MM.1S (cell line): ENCODE results near the gene FAHD2A.
"Not testable (repeated sequence)": the region's sequence is repeated elsewhere in the genome, so short reads cannot be mapped to it uniquely, and the experiment has no call there.

Experiments
- DNase-seq: peaks from one replicate; pipeline ENCODE4 v3.0.0-alpha.2; 2015
- H2AFZ ChIP-seq: fragments of 300-600 bp; sonication (generic); 2 replicates; pipeline ENCODE4 v1.6.0; 2016; ENCODE audit warnings: antibody characterized with exemption, low read length
- H3F3A ChIP-seq: fragments of 300-600 bp; sonication (generic); 2 replicates; pipeline ENCODE4 v1.6.1; 2016; ENCODE audit warnings: mild to moderate bottlenecking, antibody characterized with exemption, low read length, moderate library complexity, mixed read lengths; ENCODE audit not compliant: insufficient read depth
- H3K27ac ChIP-seq: fragments of 300-600 bp; sonication (generic); 2 replicates; pipeline ENCODE4 v1.5.1; 2016; ENCODE audit warnings: mild to moderate bottlenecking, low read length
- H3K27me3 ChIP-seq: fragments of 300-600 bp; sonication (generic); replicated peaks from 2 replicates; pipeline ENCODE4 v1.6.0; 2016; ENCODE audit warnings: low read length; ENCODE audit not compliant: insufficient read depth
- H3K36me3 ChIP-seq: fragments of 300-600 bp; sonication (generic); replicated peaks from 2 replicates; pipeline ENCODE4 v1.6.1; 2016; ENCODE audit warnings: mild to moderate bottlenecking, low read length, mixed read lengths; ENCODE audit not compliant: insufficient read depth
- H3K4me1 ChIP-seq: fragments of 300-600 bp; sonication (generic); 2 replicates; pipeline ENCODE4 v1.6.1; 2016; ENCODE audit warnings: low read length, mixed read lengths
- H3K4me2 ChIP-seq: fragments of 300-600 bp; sonication (generic); 2 replicates; pipeline ENCODE4 v1.6.0; 2016; ENCODE audit warnings: low read depth, low read length
- H3K4me3 ChIP-seq: fragments of 300-600 bp; sonication (generic); 2 replicates; pipeline ENCODE4 v1.5.1; 2016; ENCODE audit warnings: low read length, mixed read lengths
- H3K79me2 ChIP-seq: fragments of 300-600 bp; sonication (generic); 2 replicates; pipeline ENCODE4 v1.6.1; 2016; ENCODE audit warnings: mixed run types, low read length, mixed read lengths
- H3K9ac ChIP-seq: fragments of 300-600 bp; sonication (generic); 2 replicates; pipeline ENCODE4 v1.6.1; 2016; ENCODE audit warnings: low read length, mixed read lengths
- H3K9me2 ChIP-seq: fragments of 300-600 bp; sonication (generic); replicated peaks from 2 replicates; pipeline ENCODE4 v1.6.1; 2016; ENCODE audit warnings: mild to moderate bottlenecking, low read length, mixed read lengths; ENCODE audit not compliant: insufficient read depth
- H3K9me3 ChIP-seq: fragments of 300-600 bp; sonication (generic); replicated peaks from 2 replicates; pipeline ENCODE4 v1.6.1; 2016; ENCODE audit warnings: mild to moderate bottlenecking, low read length, mixed read lengths; ENCODE audit not compliant: insufficient read depth
- H4K20me1 ChIP-seq: fragments of 300-600 bp; sonication (generic); 2 replicates; pipeline ENCODE4 v1.6.1; 2016; ENCODE audit warnings: mild to moderate bottlenecking, low read length, moderate library complexity, mixed read lengths; ENCODE audit not compliant: insufficient read depth
- CTCF ChIP-seq: fragments of 300-600 bp; sonication (generic); IDR thresholded peaks from 2 replicates; pipeline ENCODE4 v1.5.1; 2016; ENCODE audit warnings: antibody characterized with exemption, low read length, mixed read lengths
- EZH2 ChIP-seq: fragments of 300-600 bp; sonication (generic); optimal IDR thresholded peaks from 2 replicates; pipeline ENCODE3; 2017; ENCODE audit warnings: low read depth, mild to moderate bottlenecking, antibody characterized with exemption, low read length, mixed read lengths
- EZH2phosphoT487 ChIP-seq: fragments of 300-600 bp; sonication (generic); IDR thresholded peaks from 2 replicates; pipeline ENCODE4 v1.6.1; 2018; ENCODE audit warnings: antibody characterized with exemption, low read length

FAHD2A gene

GRCh38 chr2:95377216-95378123 is 25.0 kb upstream of the FAHD2A start:
- Histone ChIP-seq H3K79me2 (no peaks in the 10 kb centered on the region), H3K9ac (no peak overlapping the region), H3K4me2 (no peak overlapping the region), H3K9me2 (no peaks in the 10 kb centered on the region), H4K20me1 (no peaks in the 10 kb centered on the region), H3K4me1 (no peaks in the 10 kb centered on the region), H3K36me3 (no peaks in the 10 kb centered on the region), H3F3A (no peaks in the 10 kb centered on the region), H3K27ac (no peak overlapping the region), H3K4me3 (no peak overlapping the region), H3K27me3 (peaks cover 10% of the 10 kb centered on the region), H2AFZ (no peak overlapping the region), H3K9me3 (no peaks in the 10 kb centered on the region)
- TF ChIP-seq CTCF = no peak
- TF ChIP-seq EZH2 = no peak
- no peak for TF ChIP-seq EZH2phosphoT487
- no peak for DNase-seq

GRCh38 chr2:95378281-95378680 is 24.2 kb upstream of the FAHD2A start:
- H3K9ac ChIP-seq, H3K9me2 ChIP-seq, H3K4me2 ChIP-seq, H3K79me2 ChIP-seq, H3K4me3 ChIP-seq, DNase-seq, H3K4me1 ChIP-seq, H3F3A ChIP-seq, H3K9me3 ChIP-seq, H2AFZ ChIP-seq, H3K36me3 ChIP-seq, H3K27ac ChIP-seq, H4K20me1 ChIP-seq: not testable (repeated sequence)
- H3K27me3 ChIP-seq = peaks cover 10% of the 10 kb centered on the region

DNA sequence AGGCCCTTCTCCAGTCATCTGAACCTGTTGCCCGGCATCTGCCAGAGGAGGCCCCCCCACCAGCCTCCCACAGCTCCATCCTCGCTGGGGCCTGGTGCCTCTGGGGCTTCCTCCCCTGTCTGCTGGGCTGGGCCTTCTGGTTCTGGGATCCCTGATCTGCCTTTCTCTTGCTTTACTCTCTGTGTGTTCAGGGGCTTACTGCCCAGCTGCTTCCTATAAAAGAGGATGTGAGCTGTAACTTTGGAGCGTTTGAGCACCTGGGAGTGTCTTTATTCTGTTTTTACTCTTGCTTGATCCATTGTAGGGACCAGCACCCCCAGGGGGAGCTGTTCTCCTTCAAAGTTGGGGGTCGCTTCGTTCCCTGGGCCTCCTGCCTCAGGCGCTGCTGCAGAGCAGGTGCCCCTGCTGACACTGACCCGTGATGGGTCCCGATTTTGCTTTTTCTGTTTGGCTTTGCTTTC is 23.1 kb upstream of the FAHD2A start:
- Histone ChIP-seq H3K9me3 (no peaks in the 10 kb centered on the region), H2AFZ (no peak overlapping the region), H3K9ac (no peak overlapping the region), H3F3A (no peaks in the 10 kb centered on the region), H4K20me1 (no peaks in the 10 kb centered on the region), H3K79me2 (no peaks in the 10 kb centered on the region), H3K4me2 (no peak overlapping the region), H3K36me3 (no peaks in the 10 kb centered on the region), H3K27ac (no peak overlapping the region), H3K4me3 (no peak overlapping the region), H3K9me2 (no peaks in the 10 kb centered on the region), H3K27me3 (peaks cover 10% of the 10 kb centered on the region), H3K4me1 (no peaks in the 10 kb centered on the region)
- DNase-seq = no peak
- TF ChIP-seq EZH2 (no peak), EZH2phosphoT487 (no peak), CTCF (no peak)

- H3K9ac ChIP-seq = no peak overlapping the region
- H3K4me1 ChIP-seq = no peaks in the 10 kb centered on the region
- no peaks in the 10 kb centered on the region for H3K79me2 ChIP-seq
- no peaks in the 10 kb centered on the region for H3K36me3 ChIP-seq
- no peaks in the 10 kb centered on the region for H3K9me3 ChIP-seq
- no peaks in the 10 kb centered on the region for H3F3A ChIP-seq
- H2AFZ ChIP-seq = no peak overlapping the region
- H3K27me3 ChIP-seq = peaks cover 15% of the 10 kb centered on the region
- H3K9me2 ChIP-seq = no peaks in the 10 kb centered on the region
- TF ChIP-seq CTCF (no peak), EZH2phosphoT487 (no peak), EZH2 (no peak)
- H3K4me2 ChIP-seq = no peak overlapping the region
- H3K27ac ChIP-seq = no peak overlapping the region
- no peak for DNase-seq
- no peaks in the 10 kb centered on the region for H4K20me1 ChIP-seq
- H3K4me3 ChIP-seq = no peak overlapping the region
Observed at GRCh38 chr2:95380280-95380679, 22.2 kb upstream of the FAHD2A start.
